ENCODE measurements around the gene C20orf173.

GRCh38 chr20:35517125-35517524, 12.3 kb downstream of the C20orf173 start:
- TF ChIP-seq, protein P1, sequence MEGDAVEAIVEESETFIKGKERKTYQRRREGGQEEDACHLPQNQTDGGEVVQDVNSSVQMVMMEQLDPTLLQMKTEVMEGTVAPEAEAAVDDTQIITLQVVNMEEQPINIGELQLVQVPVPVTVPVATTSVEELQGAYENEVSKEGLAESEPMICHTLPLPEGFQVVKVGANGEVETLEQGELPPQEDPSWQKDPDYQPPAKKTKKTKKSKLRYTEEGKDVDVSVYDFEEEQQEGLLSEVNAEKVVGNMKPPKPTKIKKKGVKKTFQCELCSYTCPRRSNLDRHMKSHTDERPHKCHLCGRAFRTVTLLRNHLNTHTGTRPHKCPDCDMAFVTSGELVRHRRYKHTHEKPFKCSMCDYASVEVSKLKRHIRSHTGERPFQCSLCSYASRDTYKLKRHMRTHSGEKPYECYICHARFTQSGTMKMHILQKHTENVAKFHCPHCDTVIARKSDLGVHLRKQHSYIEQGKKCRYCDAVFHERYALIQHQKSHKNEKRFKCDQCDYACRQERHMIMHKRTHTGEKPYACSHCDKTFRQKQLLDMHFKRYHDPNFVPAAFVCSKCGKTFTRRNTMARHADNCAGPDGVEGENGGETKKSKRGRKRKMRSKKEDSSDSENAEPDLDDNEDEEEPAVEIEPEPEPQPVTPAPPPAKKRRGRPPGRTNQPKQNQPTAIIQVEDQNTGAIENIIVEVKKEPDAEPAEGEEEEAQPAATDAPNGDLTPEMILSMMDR (IDR thresholded peaks at IDR 0.05; ENCODE audit: poor library complexity, severe bottlenecking): no peak
- no peak for TF ChIP-seq EP300 (conservative IDR thresholded peaks at IDR 0.05; ENCODE audit: poor library complexity, severe bottlenecking)
- TF ChIP-seq EZH2 (IDR thresholded peaks at IDR 0.05; ENCODE audit: borderline replicate concordance, insufficient read depth, low read length, poor library complexity, severe bottlenecking): no peak
- TF ChIP-seq POLR2AphosphoS5 (IDR thresholded peaks at IDR 0.05): no peak
- TF ChIP-seq, protein P2, sequence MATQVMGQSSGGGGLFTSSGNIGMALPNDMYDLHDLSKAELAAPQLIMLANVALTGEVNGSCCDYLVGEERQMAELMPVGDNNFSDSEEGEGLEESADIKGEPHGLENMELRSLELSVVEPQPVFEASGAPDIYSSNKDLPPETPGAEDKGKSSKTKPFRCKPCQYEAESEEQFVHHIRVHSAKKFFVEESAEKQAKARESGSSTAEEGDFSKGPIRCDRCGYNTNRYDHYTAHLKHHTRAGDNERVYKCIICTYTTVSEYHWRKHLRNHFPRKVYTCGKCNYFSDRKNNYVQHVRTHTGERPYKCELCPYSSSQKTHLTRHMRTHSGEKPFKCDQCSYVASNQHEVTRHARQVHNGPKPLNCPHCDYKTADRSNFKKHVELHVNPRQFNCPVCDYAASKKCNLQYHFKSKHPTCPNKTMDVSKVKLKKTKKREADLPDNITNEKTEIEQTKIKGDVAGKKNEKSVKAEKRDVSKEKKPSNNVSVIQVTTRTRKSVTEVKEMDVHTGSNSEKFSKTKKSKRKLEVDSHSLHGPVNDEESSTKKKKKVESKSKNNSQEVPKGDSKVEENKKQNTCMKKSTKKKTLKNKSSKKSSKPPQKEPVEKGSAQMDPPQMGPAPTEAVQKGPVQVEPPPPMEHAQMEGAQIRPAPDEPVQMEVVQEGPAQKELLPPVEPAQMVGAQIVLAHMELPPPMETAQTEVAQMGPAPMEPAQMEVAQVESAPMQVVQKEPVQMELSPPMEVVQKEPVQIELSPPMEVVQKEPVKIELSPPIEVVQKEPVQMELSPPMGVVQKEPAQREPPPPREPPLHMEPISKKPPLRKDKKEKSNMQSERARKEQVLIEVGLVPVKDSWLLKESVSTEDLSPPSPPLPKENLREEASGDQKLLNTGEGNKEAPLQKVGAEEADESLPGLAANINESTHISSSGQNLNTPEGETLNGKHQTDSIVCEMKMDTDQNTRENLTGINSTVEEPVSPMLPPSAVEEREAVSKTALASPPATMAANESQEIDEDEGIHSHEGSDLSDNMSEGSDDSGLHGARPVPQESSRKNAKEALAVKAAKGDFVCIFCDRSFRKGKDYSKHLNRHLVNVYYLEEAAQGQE (IDR thresholded peaks at IDR 0.05; ENCODE audit: borderline replicate concordance): no peak
- TF ChIP-seq TAF1 (IDR thresholded peaks at IDR 0.05; ENCODE audit: low read depth): no peak
- no peak for TF ChIP-seq MXI1 (conservative IDR thresholded peaks at IDR 0.05; ENCODE audit: poor library complexity, severe bottlenecking)
- no peak for TF ChIP-seq SMC3 (conservative IDR thresholded peaks at IDR 0.05; ENCODE audit: poor library complexity)
- TF ChIP-seq RAD21 (conservative IDR thresholded peaks at IDR 0.05): no peak

Measured in neural cell (in vitro differentiated cells).